Panc1 (cell line): ENCODE measurements around the gene GJB4. TPM values are rescaled to one million over a fixed set of nuclear protein-coding genes. Genes with fewer than 3 reads are reported as not detected.

Experiments used
- ATAC-seq: fragments of 200-7000 bp; cut with Tn5 transposase; 2 replicates; pipeline ENCODE4 v1.9.1; 2020; ENCODE audit warnings: mild to moderate bottlenecking, moderate library complexity
- BruUV-seq: library from RNA; stranded (reverse); fragments of 400-500 nt; replicated peaks from 2 replicates; lab custom pipeline; 2021; lab: Mats Ljungman, UMichigan
- CTCF ChIA-PET: fragments of 300-600 bp; sonication (Branson Sonifier 250); formaldehyde crosslinking; loops from one replicate; lab custom pipeline; 2022; ENCODE audit warnings: antibody characterized with exemption; lab: Charles Lee
- POLR2A ChIA-PET: fragments of 300-600 bp; sonication (Branson Sonifier 250); formaldehyde crosslinking; loops from one replicate; lab custom pipeline; 2022; ENCODE audit warnings: antibody characterized with exemption; lab: Charles Lee
- DNase-seq: peaks from one replicate; pipeline ENCODE4 v3.0.0-alpha.2; 2010; ENCODE audit warnings: low read depth, low spot score
- H3K27ac ChIP-seq: 2 replicates; pipeline ENCODE4 v1.5.1; 2011; ENCODE audit warnings: mild to moderate bottlenecking, low read length, inconsistent platforms
- H3K27me3 ChIP-seq: fragments of 200-500 bp; sonication (Bioruptor generic); 2 replicates; pipeline ENCODE4 v1.6.0; 2014; ENCODE audit warnings: low read length, inconsistent platforms; ENCODE audit not compliant: control insufficient read depth, insufficient read depth
- H3K36me3 ChIP-seq: fragments of 200-500 bp; sonication (Bioruptor generic); 2 replicates; pipeline ENCODE4 v1.5.1; 2014; ENCODE audit warnings: inconsistent platforms, mild to moderate bottlenecking, low read length, moderate library complexity; ENCODE audit not compliant: control insufficient read depth, insufficient read depth
- H3K4me1 ChIP-seq: 2 replicates; pipeline ENCODE4 v1.5.1; 2011; ENCODE audit warnings: inconsistent platforms, mild to moderate bottlenecking, low read length, moderate library complexity; ENCODE audit not compliant: control insufficient read depth, insufficient read depth
- H3K4me3 ChIP-seq, 2 experiments: 2 replicates each; pipeline ENCODE4 v1.5.1; 2011 to 2012; ENCODE audit warnings: low read depth in 2 of 2, low read length in 2 of 2, mild to moderate bottlenecking in 2 of 2, inconsistent platforms in 1 of 2, moderate library complexity in 1 of 2
- H3K9me3 ChIP-seq: fragments of 200-500 bp; sonication (Bioruptor generic); 2 replicates; pipeline ENCODE4 v1.5.1; 2014; ENCODE audit warnings: low read depth, mild to moderate bottlenecking, inconsistent platforms, low read length, moderate library complexity; ENCODE audit not compliant: control insufficient read depth, insufficient read depth
- CTCF ChIP-seq: fragments of 450-650 bp; IDR thresholded peaks from 2 replicates; pipeline ENCODE4 v1.5.1; 2017; ENCODE audit warnings: mild to moderate bottlenecking
- POLR2AphosphoS5 ChIP-seq: IDR thresholded peaks from 2 replicates; pipeline ENCODE4 v1.6.1; 2012; ENCODE audit warnings: mild to moderate bottlenecking, low read depth, low read length, moderate library complexity
- REST ChIP-seq, 2 experiments: IDR thresholded peaks; 2 replicates each; pipeline ENCODE4 v1.6.1; 2011 to 2012; ENCODE audit warnings: low read depth in 2 of 2, control low read depth in 1 of 2, low read length in 1 of 2, mild to moderate bottlenecking in 1 of 2, moderate library complexity in 1 of 2; ENCODE audit not compliant: insufficient read depth in 1 of 2
- SIN3A ChIP-seq: IDR thresholded peaks from 2 replicates; pipeline ENCODE4 v1.6.1; 2012; ENCODE audit warnings: low read depth, mild to moderate bottlenecking, low read length, moderate library complexity, borderline replicate concordance; ENCODE audit not compliant: insufficient read depth
- TCF7L2 ChIP-seq: IDR thresholded peaks from 2 replicates; pipeline ENCODE4 v1.6.1; 2011; ENCODE audit warnings: mild to moderate bottlenecking, low read depth, low read length, inconsistent platforms
- in situ Hi-C: cut with HindIII; loops from 2 replicates; pipeline ENCODE4 v1.10.0; 2016; ENCODE audit warnings: low sequenced_read_pairs, low pct_unique_long_range_greater_than_20kb
- intact Hi-C: fragments of 100-400 bp; cut with micrococcal nuclease; formaldehyde crosslinking; loops from one replicate; pipeline ENCODE4 v1.10.0; 2022; ENCODE audit not compliant: unreplicated experiment
- total RNA-seq: library from RNA; stranded (reverse); gene quantifications from one replicate; pipeline ENCODE4 v1.2.1, GENCODE V29; 2021; ENCODE audit not compliant: unreplicated experiment

GJB4 gene
- total RNA-seq, 1 experiment from 2014 or later: not detected

- TF ChIP-seq REST (IDR thresholded peaks at IDR 0.05; ENCODE audit: insufficient read depth in 1 of 2, low read depth in 2 of 2, low read length in 1 of 2) (no peak), TCF7L2 (no peak), POLR2AphosphoS5 (no peak), SIN3A (no peak)
- no peaks in the 10 kb centered on the region for H3K36me3 ChIP-seq
- POLR2A ChIA-PET: no interaction called here
- DNase-seq (no peak), ATAC-seq (no peak)
- H3K4me3 ChIP-seq: no peak overlapping the region
- H3K27me3 ChIP-seq: peaks cover 1% of the 10 kb centered on the region; the same call in 1 of the 2 replicates
- in situ Hi-C loops: no loop called here
- intact Hi-C loops: no loop called here
- CTCF ChIA-PET: no interaction called here
- H3K9me3 ChIP-seq: no peaks in the 10 kb centered on the region
- no TSS peak for BruUV-seq
- no peaks in the 10 kb centered on the region for H3K4me1 ChIP-seq
- H3K27ac ChIP-seq: no peak overlapping the region
Measured at GRCh38 chr1:34713443-34713842, 46.1 kb upstream of the GJB4 start.

- no peaks in the 10 kb centered on the region for H3K9me3 ChIP-seq
- intact Hi-C loops: no loop called here
- ChIA-PET POLR2A (no interaction called here), CTCF (no interaction called here)
- ATAC-seq (no peak), DNase-seq (no peak)
- no peak for TF ChIP-seq SIN3A
- TF ChIP-seq REST (IDR thresholded peaks at IDR 0.05; ENCODE audit: insufficient read depth in 1 of 2, low read depth in 2 of 2, low read length in 1 of 2): no peak
- no peak for TF ChIP-seq TCF7L2
- TF ChIP-seq POLR2AphosphoS5: no peak
- no peak for TF ChIP-seq CTCF
- H3K36me3 ChIP-seq: no peaks in the 10 kb centered on the region
- H3K27me3 ChIP-seq: no peaks in the 10 kb centered on the region; the same call in 1 of the 2 replicates
- BruUV-seq: no TSS peak
- H3K27ac ChIP-seq: no peak overlapping the region
- no peaks in the 10 kb centered on the region for H3K4me1 ChIP-seq
- no peak overlapping the region for H3K4me3 ChIP-seq
- in situ Hi-C loops: no loop called here
Measured at GRCh38 chr1:34714386-34714785, 45.2 kb upstream of the GJB4 start.
